Loucy (cell line): Measurements from ENCODE around the gene OR2K2.
A peak's percentile ranks its signal among the peaks of the same experiment; 100 is the strongest.
"Not testable (repeated sequence)": the region's sequence is repeated elsewhere in the genome, so short reads cannot be mapped to it uniquely, and the experiment has no call there.

Source experiments
- H2AFZ ChIP-seq: fragments of 200-600 bp; sonication (generic); 2 replicates; pipeline ENCODE4 v1.6.0; 2016; ENCODE audit warnings: antibody characterized with exemption, mild to moderate bottlenecking, low read length, moderate library complexity
- H3F3A ChIP-seq: fragments of 200-600 bp; 2 replicates; pipeline ENCODE4 v1.6.0; 2016; ENCODE audit warnings: antibody characterized with exemption, low read depth, mild to moderate bottlenecking
- H3K27me3 ChIP-seq: fragments of 200-600 bp; sonication (generic); 2 replicates; pipeline ENCODE4 v1.6.1; 2014; ENCODE audit warnings: low read length, mild to moderate bottlenecking; ENCODE audit not compliant: insufficient read depth, poor library complexity, severe bottlenecking
- H3K36me3 ChIP-seq: fragments of 200-600 bp; sonication (generic); 2 replicates; pipeline ENCODE4 v1.6.1; 2016; ENCODE audit warnings: low read length; ENCODE audit not compliant: insufficient read depth
- H3K4me1 ChIP-seq: fragments of 200-600 bp; sonication (generic); 2 replicates; pipeline ENCODE4 v1.5.1; 2014; ENCODE audit warnings: low read length, mild to moderate bottlenecking; ENCODE audit not compliant: insufficient read depth, poor library complexity, severe bottlenecking
- H3K4me2 ChIP-seq: fragments of 200-600 bp; sonication (generic); 2 replicates; pipeline ENCODE4 v1.6.0; 2014; ENCODE audit warnings: antibody characterized with exemption, low read length, low read depth, mild to moderate bottlenecking; ENCODE audit not compliant: poor library complexity, severe bottlenecking
- H3K4me3 ChIP-seq: fragments of 200-600 bp; sonication (generic); 2 replicates; pipeline ENCODE4 v1.5.1; 2014; ENCODE audit warnings: low read length, mild to moderate bottlenecking, mixed read lengths; ENCODE audit not compliant: poor library complexity, severe bottlenecking
- H3K79me2 ChIP-seq: fragments of 200-600 bp; sonication (generic); 2 replicates; pipeline ENCODE4 v1.6.1; 2014; ENCODE audit warnings: low read length; ENCODE audit not compliant: insufficient read depth
- H3K9ac ChIP-seq: fragments of 200-600 bp; sonication (generic); 2 replicates; pipeline ENCODE4 v1.6.0; 2014; ENCODE audit warnings: mild to moderate bottlenecking, low read depth, low read length, moderate library complexity; ENCODE audit not compliant: poor library complexity, severe bottlenecking
- H3K9me2 ChIP-seq: fragments of 200-600 bp; sonication (generic); replicated peaks from 2 replicates; pipeline ENCODE4 v1.6.1; 2016; ENCODE audit warnings: low read depth, low read length, mixed read lengths
- H3K9me3 ChIP-seq: fragments of 200-600 bp; sonication (generic); 2 replicates; pipeline ENCODE4 v1.6.1; 2014; ENCODE audit warnings: mild to moderate bottlenecking, antibody characterized with exemption, low read length, low read depth; ENCODE audit not compliant: insufficient read depth
- H4K20me1 ChIP-seq: fragments of 200-600 bp; sonication (generic); 2 replicates; pipeline ENCODE4 v1.6.0; 2014; ENCODE audit warnings: antibody characterized with exemption, low read length, mild to moderate bottlenecking; ENCODE audit not compliant: insufficient read depth, poor library complexity, severe bottlenecking
- CTCF ChIP-seq: fragments of 200-600 bp; sonication (generic); conservative IDR thresholded peaks from 2 replicates; pipeline ENCODE4 v1.5.1; 2014; ENCODE audit warnings: mild to moderate bottlenecking, antibody characterized with exemption, low read length
- EZH2phosphoT487 ChIP-seq: fragments of 200-600 bp; IDR thresholded peaks from 2 replicates; pipeline ENCODE4 v1.6.1; 2018; ENCODE audit warnings: antibody characterized with exemption, mild to moderate bottlenecking, moderate library complexity, borderline replicate concordance

Gene OR2K2

DNA sequence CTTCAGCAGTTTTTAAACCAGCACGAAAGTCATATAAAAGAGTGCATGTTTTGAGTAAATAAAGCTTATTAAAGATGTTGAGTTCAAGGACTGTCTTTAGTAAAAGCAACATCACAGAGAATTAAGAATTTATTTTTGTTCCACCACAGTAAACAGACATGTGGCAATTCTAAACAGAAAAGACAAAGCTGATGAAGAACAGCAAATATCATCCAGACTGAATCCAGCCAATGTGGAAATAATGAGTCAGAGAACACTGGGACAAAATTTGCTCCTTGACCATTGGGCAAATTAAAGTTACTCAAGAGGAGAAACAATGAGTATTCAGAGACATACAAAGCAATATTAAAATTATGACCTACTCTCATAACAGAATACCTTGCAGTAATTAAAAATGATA lies 28.8 kb downstream of the OR2K2 start:
- Histone ChIP-seq H3K4me3 (no peak overlapping the region), H3K36me3 (no peaks in the 10 kb centered on the region), H3F3A (no peaks in the 10 kb centered on the region), H3K9me3 (no peaks in the 10 kb centered on the region), H3K27me3 (no peaks in the 10 kb centered on the region), H3K9ac (no peak overlapping the region), H2AFZ (no peak overlapping the region), H3K4me1 (no peaks in the 10 kb centered on the region), H4K20me1 (no peaks in the 10 kb centered on the region), H3K4me2 (no peak overlapping the region), H3K9me2 (no peaks in the 10 kb centered on the region), H3K79me2 (no peaks in the 10 kb centered on the region)
- TF ChIP-seq CTCF = no peak
- no peak for TF ChIP-seq EZH2phosphoT487

GRCh38 chr9:111300140-111300735 lies 29.8 kb downstream of the OR2K2 start:
- Histone ChIP-seq H3K79me2 (no peaks in the 10 kb centered on the region), H3K4me3 (no peak overlapping the region), H3K4me2 (no peak overlapping the region), H3K36me3 (no peaks in the 10 kb centered on the region), H3F3A (no peaks in the 10 kb centered on the region), H2AFZ (no peak overlapping the region), H3K4me1 (no peaks in the 10 kb centered on the region), H4K20me1 (no peaks in the 10 kb centered on the region), H3K9me3 (no peaks in the 10 kb centered on the region), H3K9ac (no peak overlapping the region), H3K27me3 (no peaks in the 10 kb centered on the region), H3K9me2 (no peaks in the 10 kb centered on the region)
- TF ChIP-seq CTCF (peak; percentile 11; the same call in 1 of the 2 replicates), EZH2phosphoT487 (no peak)

DNA sequence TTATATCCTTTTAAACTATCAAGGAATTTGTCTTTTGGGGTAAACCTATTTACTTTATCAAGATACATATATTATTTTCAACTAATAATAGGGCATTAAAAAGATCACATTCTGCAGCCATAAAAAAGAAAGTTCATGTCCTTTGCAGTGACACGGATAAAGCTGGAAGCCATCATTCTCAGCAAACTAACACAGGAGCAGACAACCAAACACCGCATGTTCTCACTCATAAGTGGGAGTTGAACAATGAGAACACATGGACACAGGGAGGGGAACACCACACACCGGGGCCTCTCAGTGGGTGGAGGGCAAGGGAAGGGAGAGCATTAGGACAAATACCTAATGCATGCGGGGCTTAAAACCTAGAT lies 30.4 kb downstream of the OR2K2 start:
- not testable (repeated sequence) for H3K9ac ChIP-seq, H3K4me2 ChIP-seq, H3K9me3 ChIP-seq, H3K9me2 ChIP-seq, H4K20me1 ChIP-seq, H2AFZ ChIP-seq, H3K79me2 ChIP-seq, H3F3A ChIP-seq, H3K4me3 ChIP-seq, H3K27me3 ChIP-seq, H3K4me1 ChIP-seq, H3K36me3 ChIP-seq
